ENCODE data around the gene EGLN3. TPM values are rescaled to one million over a fixed set of nuclear protein-coding genes. Genes with fewer than 3 reads are reported as not detected.

EGLN3 gene
- 4.7 and 8.8 TPM in 2 replicates for total RNA-seq

DNA sequence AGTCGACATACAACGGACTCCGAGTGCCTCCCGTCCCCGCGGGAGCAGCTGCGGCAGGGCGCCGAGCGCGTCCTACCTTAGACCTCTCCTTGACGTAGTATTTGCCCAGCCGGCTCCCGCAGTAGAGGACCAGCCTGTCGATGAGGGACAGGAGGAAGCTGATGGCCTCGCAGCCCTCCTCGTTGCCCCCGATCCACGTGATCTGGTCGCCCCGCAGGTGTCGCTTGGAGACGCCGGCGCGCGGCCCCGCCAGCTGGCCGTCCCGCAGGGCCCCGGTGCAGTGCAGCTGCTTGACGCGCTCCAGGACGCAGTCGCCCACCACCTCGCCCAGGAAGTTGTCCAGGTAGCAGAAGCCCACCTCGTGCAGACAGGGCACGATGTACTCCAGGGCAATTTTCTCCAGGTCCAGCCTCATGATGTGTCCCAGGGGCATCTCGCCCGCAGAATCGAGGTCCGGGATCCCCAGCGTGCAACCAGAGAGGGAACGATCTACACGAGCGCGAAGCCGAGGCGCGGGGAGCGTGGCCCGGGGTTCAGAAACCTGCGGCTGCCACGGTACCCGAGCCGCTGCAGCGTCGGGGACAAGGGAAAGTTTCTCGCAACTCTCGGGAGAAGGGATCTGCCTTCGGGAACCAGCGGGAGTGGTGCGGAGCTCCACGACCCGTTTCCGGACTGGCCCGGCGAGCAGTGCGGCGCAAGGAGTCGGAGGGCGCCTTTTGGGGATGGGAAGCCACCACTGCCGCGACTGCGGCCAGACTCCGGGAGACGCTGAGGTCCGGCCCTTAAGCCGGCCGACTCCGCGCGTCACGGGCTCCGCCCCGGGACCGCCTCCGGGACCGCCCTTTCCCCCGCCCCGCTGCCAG, at the start of gene EGLN3:
Gene EGLN3, minus strand, starts transcription at position 755 of the 863 bp plus-strand sequence. Its CDS starts 322 bp downstream, at position 433.

